Activated CD4-positive, CD25-positive, alpha-beta regulatory T cell (primary cell): Measurements from ENCODE around the gene ETV7.
"Not testable (repeated sequence)": the region's sequence is repeated elsewhere in the genome, so short reads cannot be mapped to it uniquely, and the experiment has no call there.

Experiments used
- DNase-seq, 4 experiments: peaks; one replicate each; lab custom pipeline; 2025; lab: John Stamatoyannopoulos, UW

ETV7 gene

DNA sequence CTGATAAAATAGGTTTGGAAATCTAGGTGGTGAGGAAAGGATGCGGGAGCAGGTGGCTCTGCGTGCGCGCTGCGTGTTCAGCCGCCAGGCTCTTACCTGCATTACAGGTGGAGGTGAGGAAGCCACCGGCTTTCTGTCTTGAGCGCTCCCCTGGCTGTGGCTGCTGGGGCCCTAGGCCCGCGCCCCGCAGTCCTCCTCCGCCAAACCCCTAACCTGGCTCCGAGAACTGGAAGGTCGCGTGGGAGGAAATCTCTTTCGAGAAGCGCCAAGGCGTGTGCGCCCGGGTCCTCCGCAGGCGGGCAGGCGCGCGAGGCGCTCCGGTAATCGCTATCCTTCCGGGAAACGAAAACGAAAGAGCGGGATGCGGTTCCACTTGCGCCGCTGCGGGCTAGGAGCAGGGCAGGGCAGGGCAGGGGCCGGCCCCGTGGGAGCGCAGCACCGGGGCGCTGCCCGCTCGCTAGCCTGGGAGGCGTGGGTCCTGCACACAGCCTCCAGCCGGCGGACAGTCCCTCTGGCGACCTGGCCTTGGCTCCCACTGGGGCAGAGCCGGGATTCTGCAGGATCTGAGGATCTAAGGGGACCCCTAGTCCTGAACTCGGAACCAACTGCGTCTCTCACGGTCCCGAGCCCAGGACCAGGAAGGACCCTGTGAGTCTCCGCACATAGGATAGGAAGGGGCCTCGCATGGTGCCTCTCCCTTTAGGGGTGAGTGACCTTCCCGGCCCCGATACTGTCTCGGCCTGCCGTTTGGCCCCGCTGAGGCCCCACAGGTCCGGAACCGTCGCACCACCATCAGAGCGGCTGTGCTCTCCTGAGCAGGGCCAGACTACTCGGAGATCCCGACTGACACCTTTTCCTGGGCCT, at the start of gene ETV7:
ETV7 (minus strand) TSS at position 230 of the 864 bp plus-strand sequence; CDS start at position 102, 128 bp downstream.
- peak in 1 of 4 experiments; percentile 9 for DNase-seq

GRCh38 chr6:36436466-36436865, 49.0 kb upstream of the ETV7 start:
- no peak for DNase-seq

GRCh38 chr6:36432151-36432671, 44.7 kb upstream of the ETV7 start:
- no peak for DNase-seq

DNA sequence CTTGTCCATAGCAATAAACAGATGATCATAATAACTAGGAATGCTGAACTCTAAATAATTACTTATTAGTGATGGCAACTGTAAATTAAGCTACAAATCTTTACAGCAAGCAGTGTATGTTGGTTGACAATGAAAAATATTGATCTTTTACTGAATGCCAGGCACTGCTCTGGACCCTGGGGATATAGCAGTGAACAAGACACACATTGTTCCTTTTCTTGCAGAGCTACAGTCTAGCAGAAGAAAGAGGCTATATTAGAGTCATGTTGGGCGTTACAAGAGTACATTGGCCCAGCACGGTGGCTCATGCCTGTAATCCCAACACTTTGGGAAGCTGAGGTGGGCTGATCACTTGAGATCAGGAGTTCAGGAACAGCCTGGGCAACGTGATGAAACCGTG, 43.7 kb upstream of the ETV7 start:
- DNase-seq, result no peak

DNA sequence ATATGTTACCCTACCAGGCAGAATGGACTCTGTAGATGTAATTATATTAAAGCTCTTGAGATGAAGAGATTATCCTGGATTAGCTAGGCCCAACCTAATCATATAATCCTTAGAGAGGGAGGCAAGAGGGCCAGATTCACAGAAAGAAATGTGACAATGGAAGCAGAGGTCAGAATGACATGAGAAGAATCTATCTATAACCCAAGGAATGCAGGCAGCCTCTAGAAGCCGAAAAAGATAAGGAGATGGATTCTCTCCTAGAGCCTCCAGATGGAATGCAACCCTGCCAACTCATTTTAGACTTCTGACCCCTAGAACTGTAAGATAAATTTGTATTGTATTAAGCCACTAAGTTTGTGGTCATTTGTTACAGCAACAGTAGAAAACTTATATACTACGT, 42.9 kb upstream of the ETV7 start:
- DNase-seq, result no peak

DNA sequence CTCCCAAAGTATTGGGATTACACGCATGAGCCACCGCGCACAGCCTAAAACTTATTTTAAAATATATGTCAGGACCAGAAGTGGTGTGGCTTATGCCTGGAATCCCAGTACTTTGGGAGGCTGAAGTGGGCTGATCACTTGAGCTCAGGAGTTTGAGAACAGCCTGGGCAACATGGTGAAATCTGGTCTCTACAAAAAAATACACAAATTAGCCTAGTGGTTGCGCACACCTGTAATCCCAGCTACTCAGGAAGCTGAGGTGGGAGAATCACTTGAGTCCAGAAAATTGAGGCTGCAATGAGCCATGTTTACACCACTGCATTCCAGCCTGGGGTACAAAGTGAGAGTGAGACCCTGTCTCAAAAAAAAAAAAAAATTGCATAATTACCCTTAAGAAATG, 41.4 kb upstream of the ETV7 start:
- no peak for DNase-seq

DNA sequence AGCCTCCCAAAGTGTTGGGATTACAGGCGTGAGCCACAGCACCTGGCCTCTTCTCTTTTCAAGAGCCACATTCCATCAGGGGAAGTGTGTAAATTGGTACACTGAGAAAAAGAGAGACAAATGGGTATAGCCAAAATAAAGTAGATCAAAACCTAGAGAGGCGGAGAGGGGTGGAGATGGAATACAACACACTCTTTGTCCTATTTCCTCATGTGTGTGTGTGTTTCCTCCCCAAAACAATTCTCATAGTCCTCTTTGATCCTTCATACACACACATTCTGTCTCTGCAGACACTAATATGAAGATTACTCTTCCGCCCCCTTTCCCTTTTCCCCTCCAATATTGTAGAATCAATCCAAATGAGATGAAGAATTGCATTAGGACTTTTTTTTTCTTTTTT, 39.2 kb upstream of the ETV7 start:
- DNase-seq, result no peak

GRCh38 chr6:36423101-36423824, 35.8 kb upstream of the ETV7 start:
- DNase-seq, result peak; percentile 95 to 98 (median 96)

- no peak for DNase-seq
Measured at GRCh38 chr6:36422714-36423100, 35.2 kb upstream of the ETV7 start.

DNA sequence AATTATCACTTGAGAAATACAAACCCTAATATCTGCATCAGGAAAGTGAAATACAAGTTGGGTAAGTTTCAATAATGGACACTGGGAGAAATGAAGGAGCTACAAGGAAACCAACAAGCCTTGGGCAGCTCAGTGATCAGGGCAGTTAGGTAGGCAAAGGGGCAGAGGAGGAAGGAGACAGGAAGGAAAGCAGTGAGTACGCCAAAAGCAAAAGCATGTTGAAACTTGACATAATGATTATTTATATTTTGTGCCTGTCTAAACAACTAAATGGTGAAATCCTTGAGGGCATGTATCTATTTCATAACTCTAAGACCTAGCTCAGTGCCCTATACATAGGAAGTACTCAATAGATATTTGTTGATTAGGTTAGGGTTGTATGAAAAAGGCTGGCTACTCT, 31.8 kb upstream of the ETV7 start:
- DNase-seq, result no peak

GRCh38 chr6:36418558-36418957, 31.1 kb upstream of the ETV7 start:
- DNase-seq, result no peak

DNA sequence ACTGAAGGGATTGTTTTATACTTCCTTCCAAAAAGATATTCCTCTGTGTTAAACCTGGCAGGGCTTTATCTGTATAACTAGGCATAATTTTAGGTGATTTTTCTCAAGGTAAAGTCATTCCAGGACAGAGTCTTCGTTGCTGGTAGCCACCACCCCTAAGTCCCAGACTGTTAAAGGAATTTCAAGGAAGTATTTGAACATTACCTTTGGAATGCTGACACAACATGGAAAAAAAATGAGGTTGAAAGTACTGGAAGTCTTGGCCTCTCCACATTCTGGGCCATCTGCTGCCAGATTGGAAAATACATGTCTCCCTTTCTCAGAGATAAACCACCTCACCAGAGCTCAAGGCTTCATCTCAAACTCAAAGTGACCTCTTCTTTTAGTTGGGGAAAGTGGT, 27.0 kb upstream of the ETV7 start:
- DNase-seq, result no peak

GRCh38 chr6:36413489-36414480, 26.3 kb upstream of the ETV7 start:
- no peak for DNase-seq

- DNase-seq, result not testable (repeated sequence)
Measured at GRCh38 chr6:36409718-36410117, 22.2 kb upstream of the ETV7 start.

DNA sequence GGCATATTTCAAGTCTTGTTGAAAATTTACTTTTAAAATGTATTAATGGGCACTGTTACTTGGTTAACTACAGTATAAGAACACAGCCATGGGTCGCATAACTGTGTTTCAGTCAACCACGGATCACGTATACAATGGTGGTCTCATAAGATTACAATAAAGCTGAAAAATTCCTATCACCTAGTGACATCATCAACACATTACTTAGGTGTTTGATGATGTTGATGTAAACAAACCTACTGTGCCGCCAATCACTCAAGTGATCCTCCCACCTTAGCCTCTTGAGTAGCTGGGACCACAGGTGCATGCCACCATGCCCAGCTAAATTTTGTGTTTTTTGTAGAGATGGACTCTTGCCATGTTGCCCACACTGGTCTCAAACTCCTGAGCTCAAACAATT, 16.7 kb upstream of the ETV7 start:
- DNase-seq, result no peak

DNA sequence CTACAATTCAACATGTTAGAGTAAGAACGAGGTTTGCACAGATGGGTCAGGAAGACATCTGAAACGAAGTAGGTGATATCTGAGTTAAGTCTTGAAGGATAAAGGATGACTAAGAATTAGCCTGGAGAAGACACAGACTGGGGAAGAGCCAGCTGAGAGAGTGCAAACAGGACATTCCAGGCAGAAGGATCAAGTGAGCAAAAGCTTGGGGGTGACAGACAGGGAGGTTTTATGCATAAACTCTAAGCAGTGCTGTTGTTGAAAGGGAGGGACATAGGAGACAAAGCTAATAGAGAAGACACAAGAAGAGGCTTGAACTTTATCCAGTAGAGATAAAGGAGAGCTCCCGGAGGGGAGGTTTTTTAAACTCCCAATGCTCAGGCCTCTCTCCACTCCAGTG, 15.0 kb upstream of the ETV7 start:
- no peak for DNase-seq

DNA sequence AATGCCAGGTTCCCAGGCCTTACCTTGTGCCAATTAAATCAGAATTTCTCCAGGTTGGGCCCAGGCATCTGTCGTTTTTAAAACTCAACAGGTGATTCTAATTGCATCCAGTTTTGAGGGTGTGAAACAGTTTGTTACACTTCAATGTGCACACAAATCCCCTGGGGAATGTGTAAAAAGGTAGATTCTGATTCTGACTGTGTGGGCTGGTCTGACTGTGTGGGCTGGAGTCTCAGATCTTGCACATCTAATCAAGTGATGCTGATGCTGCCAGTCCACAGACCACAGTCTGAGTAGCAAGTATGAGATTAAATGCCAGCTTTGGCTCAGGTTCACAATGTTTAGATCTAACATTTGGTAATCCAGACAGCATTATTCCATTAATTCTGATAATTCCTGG, 12.5 kb upstream of the ETV7 start:
- no peak for DNase-seq

GRCh38 chr6:36392621-36393020, 5.2 kb upstream of the ETV7 start:
- no peak for DNase-seq

- no peak for DNase-seq
Measured at GRCh38 chr6:36389353-36389752, 1.9 kb upstream of the ETV7 start.

- DNase-seq, result no peak
Measured at GRCh38 chr6:36386495-36387439, 702 bp downstream of the ETV7 start.

DNA sequence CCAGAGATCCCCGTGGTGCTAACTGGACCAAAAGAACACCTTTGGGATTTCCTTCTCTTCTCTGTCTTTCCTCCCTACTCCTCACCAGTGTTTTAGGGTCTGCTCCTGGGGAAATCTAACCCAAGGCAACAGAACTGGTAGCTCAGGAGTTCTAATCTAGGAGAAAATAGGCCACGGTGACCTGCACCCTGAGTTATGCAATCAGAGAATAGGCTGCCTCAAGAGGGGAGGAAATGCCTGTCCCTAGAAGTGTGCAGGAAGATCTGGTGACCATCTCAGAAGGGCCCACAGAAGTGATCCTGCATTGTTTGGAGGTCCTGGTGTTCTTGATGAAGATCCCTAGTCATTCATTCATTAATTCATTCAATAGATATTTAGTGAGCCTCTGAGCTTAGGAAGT, 3.4 kb downstream of the ETV7 start:
- DNase-seq, result no peak
